CD8-positive, alpha-beta memory T cell (primary cell): ENCODE data around the gene FZR1. TPM values are rescaled to one million over a fixed set of nuclear protein-coding genes. Genes with fewer than 3 reads are reported as not detected.
A peak's percentile ranks its signal among the peaks of the same experiment; 100 is the strongest.

Experiments used
- CTCF ChIA-PET: fragments of 350-600 bp; sonication (Branson Sonifier 250); formaldehyde crosslinking; loops from one replicate; lab custom pipeline; 2021; ENCODE audit warnings: antibody characterized with exemption; lab: Charles Lee
- POLR2A ChIA-PET: fragments of 350-600 bp; sonication (Branson Sonifier 250); formaldehyde crosslinking; loops from one replicate; lab custom pipeline; 2021; ENCODE audit warnings: antibody characterized with exemption; lab: Charles Lee
- DNase-seq, 5 donors: peaks; one replicate each; pipeline versions ENCODE4 v3.0.0 to v3.0.0-alpha.2; 2020 to 2022; ENCODE audit warnings: mixed read lengths in 1 of 5
- H3K27ac ChIP-seq: one replicate; pipeline ENCODE4 v1.7.0; 2013; ENCODE audit warnings: low read depth, mild to moderate bottlenecking, low read length, moderate library complexity
- H3K27me3 ChIP-seq: 2 replicates; pipeline ENCODE4 v1.7.0; 2013; ENCODE audit warnings: low read length, mild to moderate bottlenecking; ENCODE audit not compliant: insufficient read depth, poor library complexity, severe bottlenecking
- H3K36me3 ChIP-seq: 2 replicates; pipeline ENCODE4 v1.7.0; 2013; ENCODE audit warnings: mild to moderate bottlenecking, low read length, moderate library complexity; ENCODE audit not compliant: insufficient read depth
- H3K4me1 ChIP-seq: 2 replicates; pipeline ENCODE4 v1.7.0; 2013; ENCODE audit warnings: mild to moderate bottlenecking, low read length, moderate library complexity; ENCODE audit not compliant: insufficient read depth
- H3K4me3 ChIP-seq: 2 replicates; pipeline ENCODE4 v1.7.0; 2013; ENCODE audit warnings: mild to moderate bottlenecking, low read length
- H3K9me3 ChIP-seq: 2 replicates; pipeline ENCODE4 v1.7.0; 2013; ENCODE audit warnings: mild to moderate bottlenecking, low read length
- H3K27ac Mint-ChIP-seq, 8 donors: one replicate each; pipeline ENCODE4 v1.8.0; 2020 to 2021; ENCODE audit warnings: mixed read lengths in 8 of 8, mild to moderate bottlenecking in 6 of 8, inconsistent platforms in 3 of 8, moderate library complexity in 3 of 8
- H3K27me3 Mint-ChIP-seq, 2 donors: one replicate each; pipeline ENCODE4 v1.8.0; 2020 to 2021; ENCODE audit warnings: mixed read lengths in 2 of 2, mild to moderate bottlenecking in 1 of 2, moderate library complexity in 1 of 2
- H3K36me3 Mint-ChIP-seq, 3 donors: one replicate each; pipeline ENCODE4 v1.8.0; 2020 to 2021; ENCODE audit warnings: mixed read lengths in 3 of 3, inconsistent platforms in 1 of 3, mild to moderate bottlenecking in 1 of 3
- H3K4me1 Mint-ChIP-seq, 3 donors: one replicate each; pipeline ENCODE4 v1.8.0; 2020 to 2021; ENCODE audit warnings: mixed read lengths in 3 of 3, inconsistent platforms in 1 of 3, mild to moderate bottlenecking in 1 of 3
- H3K4me3 Mint-ChIP-seq, 7 donors: one replicate each; pipeline ENCODE4 v1.8.0; 2020 to 2021; ENCODE audit warnings: mixed read lengths in 7 of 7, mild to moderate bottlenecking in 6 of 7, moderate library complexity in 4 of 7, inconsistent platforms in 2 of 7
- H3K9me3 Mint-ChIP-seq, 5 donors: one replicate each; pipeline ENCODE4 v1.8.0; 2020 to 2022; ENCODE audit warnings: mixed read lengths in 5 of 5, mild to moderate bottlenecking in 3 of 5, moderate library complexity in 2 of 5, inconsistent platforms in 1 of 5
- polyA plus RNA-seq: library from polyadenylated mRNA; unstranded; fragments of 300-500 nt; fragmentation: Illumina TruSeq; gene quantifications from one replicate; pipeline ENCODE4 v1.2.3, GENCODE V29; 2021
- total RNA-seq, 2 experiments: library from RNA; stranded (reverse); gene quantifications; one replicate each; pipeline ENCODE4 v1.2.3, GENCODE V29; 2021

Gene FZR1
- total and polyA plus RNA-seq, 3 experiments from 2014 or later, result 14.4 to 36.9 (median 36.7) TPM

DNA sequence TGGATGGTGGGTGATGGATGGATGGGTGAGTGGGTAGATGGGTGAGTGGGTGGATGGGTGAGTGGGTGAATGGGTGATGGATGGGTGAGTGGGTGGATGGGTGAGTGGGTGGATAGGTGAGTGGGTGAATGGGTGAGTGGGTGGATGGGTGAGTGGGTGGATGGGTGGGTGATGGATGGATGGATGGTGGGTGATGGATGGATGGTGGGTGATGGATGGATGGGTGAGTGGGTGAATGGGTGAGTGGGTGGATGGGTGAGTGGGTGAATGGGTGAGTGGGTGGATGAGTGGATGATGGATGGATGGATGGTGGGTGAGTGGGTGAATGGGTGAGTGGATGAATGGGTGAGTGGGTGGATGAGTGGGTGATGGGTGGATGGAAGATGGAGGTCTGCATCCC, 28.6 kb upstream of the FZR1 start:
- Mint-ChIP-seq H3K27ac (no peak overlapping the region), H3K9me3 (no peaks in the 10 kb centered on the region), H3K27me3 (no peaks in the 10 kb centered on the region), H3K36me3 (no peaks in the 10 kb centered on the region), H3K4me3 (no peak overlapping the region), H3K4me1 (peaks cover 10 to 16% (median 12%) of the 10 kb centered on the region in 3 donors)
- H3K27me3 ChIP-seq, result no peaks in the 10 kb centered on the region
- peaks cover 9% of the 10 kb centered on the region for H3K4me1 ChIP-seq
- H3K27ac ChIP-seq, result no peak overlapping the region
- no peak for DNase-seq
- no peak overlapping the region for H3K4me3 ChIP-seq
- H3K36me3 ChIP-seq, result no peaks in the 10 kb centered on the region
- CTCF ChIA-PET, result no interaction called here
- H3K9me3 ChIP-seq, result no peaks in the 10 kb centered on the region
- POLR2A ChIA-PET, result no interaction called here

DNA sequence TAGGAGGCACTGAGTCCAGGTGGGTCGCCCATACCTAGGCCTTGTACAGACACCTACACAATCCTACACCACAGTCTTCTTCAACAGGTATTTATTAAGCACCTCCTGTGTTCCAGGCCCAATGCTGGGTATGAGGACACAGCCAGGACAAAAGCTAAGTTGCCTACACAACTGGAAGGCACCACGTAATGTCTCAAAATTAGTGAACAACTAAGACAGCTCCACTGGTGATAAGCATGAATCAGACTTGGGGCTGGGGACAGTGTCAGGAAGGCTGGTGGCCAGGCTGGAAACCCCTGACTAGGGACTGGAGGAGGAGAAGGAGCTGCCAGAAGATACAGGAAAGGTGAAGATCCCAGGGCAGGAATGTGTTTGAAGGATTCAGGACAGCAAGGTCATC, 28.2 kb upstream of the FZR1 start:
- H3K27ac Mint-ChIP-seq, result peak overlapping the region in 3 of 8 donors; percentile 29 to 91 (median 69)
- peak overlapping the region in 5 of 7 donors; percentile 5 to 70 (median 62) for H3K4me3 Mint-ChIP-seq
- H3K36me3 Mint-ChIP-seq, result no peaks in the 10 kb centered on the region
- H3K27ac ChIP-seq, result no peak overlapping the region
- H3K36me3 ChIP-seq, result no peaks in the 10 kb centered on the region
- H3K4me3 ChIP-seq, result no peak overlapping the region
- H3K27me3 Mint-ChIP-seq, result no peaks in the 10 kb centered on the region
- peaks cover 10 to 16% (median 12%) of the 10 kb centered on the region in 3 donors for H3K4me1 Mint-ChIP-seq
- ChIA-PET POLR2A (no interaction called here), CTCF (no interaction called here)
- DNase-seq, result no peak
- no peaks in the 10 kb centered on the region for H3K9me3 Mint-ChIP-seq
- H3K27me3 ChIP-seq, result no peaks in the 10 kb centered on the region
- H3K4me1 ChIP-seq, result peaks cover 9% of the 10 kb centered on the region
- H3K9me3 ChIP-seq, result no peaks in the 10 kb centered on the region

DNA sequence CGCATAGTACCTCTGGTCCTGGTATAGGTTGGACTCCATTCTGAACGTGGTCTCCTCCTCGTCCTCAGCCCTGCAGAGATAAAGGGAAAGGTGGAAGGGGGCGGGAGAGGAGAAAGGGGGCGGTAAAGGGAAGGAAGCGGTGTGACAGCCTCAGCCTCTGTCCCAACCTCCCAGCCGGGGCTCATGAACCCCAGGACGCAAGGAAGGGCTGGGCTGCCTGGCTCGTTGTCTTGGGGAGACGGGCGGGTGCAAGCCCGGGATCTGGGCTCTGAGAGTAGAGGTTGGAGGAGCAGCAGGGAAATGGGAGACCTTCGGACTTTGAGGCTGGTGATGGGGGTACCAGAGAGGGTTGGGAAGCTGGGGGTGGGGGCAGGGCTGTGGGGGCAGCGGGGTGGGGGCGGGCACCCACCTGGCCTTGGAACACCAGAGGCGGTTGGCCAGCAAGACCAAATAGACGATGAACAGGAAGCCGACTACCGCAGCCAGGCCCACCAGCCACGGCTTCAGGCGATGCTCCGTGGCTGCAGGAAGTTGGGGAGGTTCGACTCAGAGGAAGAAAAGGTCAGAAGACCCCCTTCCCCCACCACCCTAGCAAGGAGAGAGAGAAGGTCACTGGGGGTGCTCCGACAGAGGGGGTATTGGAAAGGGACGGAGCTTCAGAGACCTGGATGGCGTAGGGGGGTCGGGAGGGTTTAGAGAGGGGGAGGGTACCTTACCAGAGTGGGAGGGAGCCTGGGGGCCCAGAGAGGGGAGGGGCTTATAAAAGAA, 27.5 kb upstream of the FZR1 start:
- Histone ChIP-seq H3K4me1 (peaks cover 9% of the 10 kb centered on the region), H3K36me3 (no peaks in the 10 kb centered on the region), H3K9me3 (no peaks in the 10 kb centered on the region), H3K27me3 (no peaks in the 10 kb centered on the region), H3K27ac (no peak overlapping the region), H3K4me3 (no peak overlapping the region)
- peak in 2 of 5 donors; percentile 3 to 20 for DNase-seq
- CTCF ChIA-PET, result interaction anchor here (0.9 kb wide), 1 partner anchor 49 kb away, joined by 3 read pairs; no protein-coding TSS in a partner anchor
- peak overlapping the region in 4 of 8 donors; percentile 22 to 84 (median 74) for H3K27ac Mint-ChIP-seq
- peaks cover 10 to 16% (median 12%) of the 10 kb centered on the region in 3 donors for H3K4me1 Mint-ChIP-seq
- H3K9me3 Mint-ChIP-seq, result no peaks in the 10 kb centered on the region
- POLR2A ChIA-PET, result interaction anchor here (0.6 kb wide), 1 partner anchor 137 kb away, joined by 4 read pairs; no protein-coding TSS in a partner anchor
- H3K4me3 Mint-ChIP-seq, result peak overlapping the region in 5 of 7 donors; percentile 62 to 79 (median 72)
- H3K27me3 Mint-ChIP-seq, result no peaks in the 10 kb centered on the region
- no peaks in the 10 kb centered on the region for H3K36me3 Mint-ChIP-seq

DNA sequence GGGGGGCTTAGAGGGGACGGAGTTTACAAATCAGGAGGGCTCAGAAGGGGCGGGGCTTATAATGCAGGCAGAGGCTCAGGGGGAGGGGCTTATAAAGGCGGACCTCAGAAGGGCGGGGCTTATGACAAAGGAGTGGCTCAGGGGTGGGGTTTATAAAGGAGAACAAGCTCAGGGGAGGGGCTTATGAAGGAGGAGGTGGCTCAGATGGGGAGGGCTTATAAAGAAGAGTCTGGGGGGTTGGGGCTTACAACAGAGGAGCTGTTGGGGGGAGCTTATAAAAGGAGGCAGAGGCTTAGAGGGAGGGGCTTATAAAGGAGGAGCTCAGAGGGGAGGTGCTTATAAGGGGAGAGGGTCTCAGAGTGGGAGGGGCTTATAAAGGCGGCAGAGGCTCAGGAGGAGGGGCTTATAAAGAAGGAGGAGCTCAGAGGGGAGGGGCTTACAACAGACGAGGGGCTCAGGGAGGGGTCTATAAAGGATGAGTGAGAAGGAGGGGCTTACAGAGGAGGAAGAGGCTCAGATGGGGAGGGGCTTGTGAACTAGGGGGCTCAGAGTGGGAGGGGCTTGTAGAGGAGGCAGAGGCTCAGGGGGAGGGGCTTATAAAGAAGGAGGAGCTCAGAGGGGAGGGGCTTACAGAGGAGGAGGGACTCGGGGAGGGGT, 26.8 kb upstream of the FZR1 start:
- peak; percentile 25 to 71 (median 51) for DNase-seq
- Histone ChIP-seq H3K36me3 (no peaks in the 10 kb centered on the region), H3K27ac (no peak overlapping the region), H3K9me3 (no peaks in the 10 kb centered on the region), H3K4me3 (no peak overlapping the region), H3K27me3 (no peaks in the 10 kb centered on the region), H3K4me1 (peaks cover 9% of the 10 kb centered on the region)
- Mint-ChIP-seq H3K4me1 (peaks cover 10 to 16% (median 12%) of the 10 kb centered on the region in 3 donors), H3K27me3 (peaks cover 0 to under 1% of the 10 kb centered on the region in 2 donors), H3K27ac (peak overlapping the region in 1 of 8 donors; percentile 84), H3K36me3 (no peaks in the 10 kb centered on the region), H3K9me3 (no peaks in the 10 kb centered on the region), H3K4me3 (peak overlapping the region in 5 of 7 donors; percentile 33 to 79 (median 62))
- ChIA-PET POLR2A (interaction anchor here (0.6 kb wide), 2 partner anchors 54 to 138 kb away, joined by 4 read pairs; no protein-coding TSS in a partner anchor), CTCF (interaction anchor here (0.6 to 0.9 kb wide), 2 partner anchors 34 to 50 kb away, joined by 3 read pairs; no protein-coding TSS in a partner anchor)

DNA sequence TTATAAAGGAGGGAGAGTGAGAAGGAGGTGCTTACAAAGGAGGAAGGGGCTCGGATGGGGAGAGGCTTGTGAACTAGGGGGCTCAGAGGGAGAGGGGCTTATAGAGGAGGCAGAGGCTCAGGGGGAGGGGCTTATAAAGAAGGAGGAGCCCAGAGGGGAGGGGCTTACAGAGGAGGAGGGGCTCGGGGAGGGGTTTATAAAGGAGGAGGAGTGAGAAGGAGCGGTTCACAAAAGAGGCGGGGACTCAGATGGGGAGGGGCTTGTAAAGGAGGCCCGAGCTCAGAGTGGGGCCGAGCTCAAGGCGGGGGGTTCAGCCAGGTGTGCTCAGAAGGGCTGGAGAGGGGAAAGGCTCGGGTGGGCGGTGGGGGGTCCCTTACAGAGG, 26.3 kb upstream of the FZR1 start:
- peaks cover 10 to 16% (median 12%) of the 10 kb centered on the region in 3 donors for H3K4me1 Mint-ChIP-seq

DNA sequence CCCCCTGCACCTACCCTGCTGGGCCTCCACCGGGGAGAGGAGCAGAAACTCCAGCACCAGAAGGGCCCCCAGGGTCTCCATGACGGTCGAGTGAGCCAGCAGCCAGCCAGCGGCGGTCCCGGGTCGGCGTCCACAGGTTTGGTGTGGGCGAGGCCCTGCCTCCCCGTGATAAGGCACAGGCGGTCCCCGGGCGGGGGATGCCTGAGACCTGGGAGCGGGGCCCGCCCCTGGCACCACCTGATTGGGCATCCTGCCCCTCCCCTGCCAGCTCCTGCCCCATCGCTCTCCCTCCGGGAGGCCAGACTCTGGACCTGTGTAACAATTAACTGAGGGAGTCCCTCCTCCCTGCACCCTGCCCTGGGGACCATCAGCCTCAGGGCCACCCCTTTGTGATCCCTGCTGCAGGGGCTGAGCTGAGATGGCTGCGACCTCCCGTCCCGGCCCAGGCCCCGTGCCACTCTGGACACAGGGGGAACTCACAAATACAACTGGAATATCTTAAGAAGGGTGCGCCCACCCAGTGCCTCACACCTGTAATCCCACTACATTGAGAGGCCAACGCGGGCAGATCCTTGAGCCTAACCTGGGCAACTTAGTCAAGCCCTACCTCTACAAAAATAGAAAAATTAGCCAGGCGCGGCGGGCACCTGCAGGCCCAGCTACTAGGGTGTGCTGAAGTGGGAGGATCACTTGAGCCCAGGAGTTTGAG, 25.6 kb upstream of the FZR1 start, which contains the start of gene SMIM24:
TSS of gene SMIM24 (minus strand) at position 143 of the 709 bp plus-strand sequence. CDS start at position 81, 62 bp downstream.
- H3K36me3 ChIP-seq, result no peaks in the 10 kb centered on the region
- Mint-ChIP-seq H3K4me1 (peaks cover 10 to 16% (median 12%) of the 10 kb centered on the region in 3 donors), H3K27me3 (peaks cover 0 to 4% of the 10 kb centered on the region in 2 donors), H3K9me3 (no peaks in the 10 kb centered on the region), H3K27ac (no peak within 1 kb of the TSS), H3K36me3 (no peaks in the 10 kb centered on the region), H3K4me3 (peak within 1 kb of the TSS in 1 of 7 donors; percentile 5)
- H3K9me3 ChIP-seq, result no peaks in the 10 kb centered on the region
- H3K4me1 ChIP-seq, result peaks cover 9% of the 10 kb centered on the region
- no peaks in the 10 kb centered on the region for H3K27me3 ChIP-seq
- no peak for DNase-seq
- POLR2A ChIA-PET, result no interaction called here
- H3K27ac ChIP-seq, result no peak within 1 kb of the TSS
- H3K4me3 ChIP-seq, result no peak within 1 kb of the TSS
- CTCF ChIA-PET, result interaction anchor here (0.6 to 1.5 kb wide), 2 partner anchors 7 to 54 kb away, joined by 3 read pairs; no protein-coding TSS in a partner anchor

More for the DNA sequence above, 26.3 kb upstream of the FZR1 start:
- Histone ChIP-seq H3K9me3 (no peaks in the 10 kb centered on the region), H3K4me1 (peaks cover 9% of the 10 kb centered on the region), H3K27ac (no peak overlapping the region), H3K4me3 (no peak overlapping the region), H3K36me3 (no peaks in the 10 kb centered on the region), H3K27me3 (no peaks in the 10 kb centered on the region)
- no peaks in the 10 kb centered on the region for H3K36me3 Mint-ChIP-seq
- H3K4me3 Mint-ChIP-seq, result no peak overlapping the region
- peak in 3 of 5 donors; percentile 25 to 46 (median 28) for DNase-seq
- H3K9me3 Mint-ChIP-seq, result no peaks in the 10 kb centered on the region
- no peak overlapping the region for H3K27ac Mint-ChIP-seq
- POLR2A ChIA-PET, result interaction anchor here (0.6 kb wide), 1 partner anchor 53 kb away, joined by 4 read pairs; no protein-coding TSS in a partner anchor
- H3K27me3 Mint-ChIP-seq, result peaks cover 0 to 4% of the 10 kb centered on the region in 2 donors
- CTCF ChIA-PET, result interaction anchor here (0.6 to 0.9 kb wide), 2 partner anchors 35 to 51 kb away, joined by 3 read pairs; no protein-coding TSS in a partner anchor

DNA sequence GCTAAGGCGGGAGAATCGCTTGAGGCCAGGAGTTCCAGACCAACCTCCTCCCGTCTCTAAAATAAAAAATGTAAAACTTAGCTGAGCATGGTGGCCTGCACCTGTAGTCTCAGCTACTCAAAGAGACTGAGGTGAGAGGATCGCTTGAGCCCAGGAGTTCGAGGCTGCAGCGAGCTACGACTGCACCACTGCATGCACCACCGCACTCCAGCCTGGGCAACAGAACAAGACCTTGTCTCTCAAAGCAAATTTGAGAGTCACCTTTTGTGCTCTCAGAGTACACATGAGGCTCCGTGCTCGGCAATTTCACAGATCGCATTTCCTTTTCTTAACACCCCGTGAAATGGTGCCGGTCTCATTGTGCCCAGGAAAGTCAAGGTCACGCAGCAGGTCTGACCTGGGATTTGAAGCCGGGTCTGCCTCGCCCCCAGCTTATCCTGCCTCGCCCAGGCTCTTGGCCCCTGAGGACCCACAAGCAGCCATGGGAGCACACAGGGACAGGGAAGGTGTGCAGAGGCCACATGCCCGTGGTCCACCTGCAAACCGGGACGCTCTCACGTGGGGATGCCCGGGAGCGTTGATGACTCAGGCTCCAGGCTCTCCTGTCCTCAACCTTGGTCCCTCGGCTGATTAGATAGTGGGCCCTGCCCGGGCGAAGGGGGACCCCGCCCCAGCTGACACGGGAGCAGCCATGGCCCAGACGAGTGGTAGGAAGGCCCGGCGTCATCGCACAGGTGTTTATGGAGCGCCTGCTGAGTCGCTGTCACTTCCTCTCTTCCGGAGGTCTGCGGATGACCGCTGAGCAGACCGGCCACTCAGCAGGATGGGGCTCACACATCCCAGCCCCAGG, 24.6 kb upstream of the FZR1 start:
- no peak overlapping the region for H3K4me3 Mint-ChIP-seq
- no peak overlapping the region for H3K27ac ChIP-seq
- H3K27me3 Mint-ChIP-seq, result peaks cover 0 to 4% of the 10 kb centered on the region in 2 donors
- no peak for DNase-seq
- H3K36me3 ChIP-seq, result no peaks in the 10 kb centered on the region
- H3K9me3 Mint-ChIP-seq, result no peaks in the 10 kb centered on the region
- H3K27me3 ChIP-seq, result no peaks in the 10 kb centered on the region
- H3K4me3 ChIP-seq, result no peak overlapping the region
- H3K4me1 Mint-ChIP-seq, result peaks cover 10 to 16% (median 12%) of the 10 kb centered on the region in 3 donors
- POLR2A ChIA-PET, result no interaction called here
- CTCF ChIA-PET, result interaction anchor here (1.5 kb wide), 1 partner anchor 8 kb away, joined by 3 read pairs; no protein-coding TSS in a partner anchor
- no peak overlapping the region for H3K27ac Mint-ChIP-seq
- no peaks in the 10 kb centered on the region for H3K9me3 ChIP-seq
- H3K4me1 ChIP-seq, result peaks cover 9% of the 10 kb centered on the region
- no peaks in the 10 kb centered on the region for H3K36me3 Mint-ChIP-seq
